A549 (cell line): Measurements from ENCODE around the gene SSH2. TPM values are rescaled to one million over a fixed set of nuclear protein-coding genes. Genes with fewer than 3 reads are reported as not detected.

Source experiments
- ATAC-seq, 2 experiments: fragments of 200-7000 bp in 1 of 2; fragments of >200 bp in 1 of 2; cut with Nextera tagmentation in 1 of 2; cut with Tn5 transposase in 1 of 2; 3 replicates each; pipeline versions ENCODE4 v1.8.0 to v1.9.1; 2018 to 2020; ENCODE audit warnings: mild to moderate bottlenecking in 1 of 2, moderate library complexity in 1 of 2
- CTCF ChIA-PET: fragments of 300-600 bp; sonication (Branson Sonifier 250); formaldehyde crosslinking; extraction: SDS; loops from one replicate; lab custom pipeline; 2021; ENCODE audit warnings: antibody characterized with exemption, inconsistent platforms; lab: Yijun Ruan, JAX
- POLR2A ChIA-PET: fragments of 350-600 bp; formaldehyde crosslinking; extraction: SDS; loops from one replicate; lab custom pipeline; 2021; ENCODE audit warnings: antibody characterized with exemption, inconsistent platforms; lab: Yijun Ruan, JAX
- DNase-seq, 2 experiments: peaks; one replicate each; pipeline versions ENCODE4 v3.0.0 to v3.0.0-alpha.2; 2011 to 2016; ENCODE audit warnings: low read depth in 1 of 2, low spot score in 1 of 2
- FAIRE-seq: peaks from 2 replicates; lab custom pipeline; 2011; peaks lifted over from hg19 to GRCh38; lab: Jason Lieb, UNC
- H3K27ac ChIP-seq, 2 experiments: fragments of >200 bp; sonication (Bioruptor Twin); formaldehyde crosslinking; 3 replicates each; pipeline ENCODE4 v1.5.1; 2016 to 2017
- H3K4me1 ChIP-seq: fragments of >200 bp; sonication (Bioruptor Twin); formaldehyde crosslinking; 3 replicates; pipeline ENCODE4 v1.6.1; 2016
- H3K4me2 ChIP-seq: fragments of >200 bp; sonication (Bioruptor Twin); formaldehyde crosslinking; 3 replicates; pipeline ENCODE4 v1.6.1; 2016
- H3K4me3 ChIP-seq: fragments of >200 bp; sonication (Bioruptor Twin); formaldehyde crosslinking; 3 replicates; pipeline ENCODE4 v1.5.1; 2016
- H3K9me3 ChIP-seq: fragments of >200 bp; sonication (Bioruptor Twin); formaldehyde crosslinking; 3 replicates; pipeline ENCODE4 v1.6.1; 2016
- ATOH8 ChIP-seq: fragments of 250-450 bp; sonication (Bioruptor Pico); IDR thresholded peaks from 2 replicates; pipeline ENCODE4 v1.5.0; 2020; ENCODE audit warnings: low read depth, mild to moderate bottlenecking, moderate library complexity
- CEBPB ChIP-seq, 2 experiments: fragments of >200 bp in 1 of 2; sonication (Bioruptor Twin) in 1 of 2; formaldehyde crosslinking in 1 of 2; IDR thresholded peaks; 2 replicates each; pipeline ENCODE4 v1.6.1; 2012 to 2016
- EHF ChIP-seq: fragments of 250-450 bp; sonication (Bioruptor Pico); IDR thresholded peaks from 2 replicates; pipeline ENCODE4 v1.5.0; 2020; ENCODE audit warnings: mild to moderate bottlenecking
- ESRRA ChIP-seq: fragments of 150-350 bp; IDR thresholded peaks from 2 replicates; pipeline ENCODE4 v1.6.1; 2014; ENCODE audit warnings: mild to moderate bottlenecking, low read length, borderline replicate concordance
- GATA3 ChIP-seq: IDR thresholded peaks from 2 replicates; pipeline ENCODE4 v1.6.1; 2012; ENCODE audit warnings: borderline replicate concordance
- HEYL ChIP-seq: fragments of 250-450 bp; sonication (Bioruptor Pico); IDR thresholded peaks from 2 replicates; pipeline ENCODE4 v1.8.0; 2021; ENCODE audit warnings: mild to moderate bottlenecking, moderate library complexity
- HOXA7 ChIP-seq: fragments of 250-450 bp; sonication (Bioruptor Pico); IDR thresholded peaks from 2 replicates; pipeline ENCODE4 v1.5.0; 2020; ENCODE audit warnings: mild to moderate bottlenecking, moderate library complexity
- JUN ChIP-seq, 2 experiments: fragments of >200 bp; sonication (Bioruptor Twin); formaldehyde crosslinking; IDR thresholded peaks; 2 replicates in 1 of 2; 3 replicates in 1 of 2; pipeline ENCODE4 v1.6.1; 2016 to 2017
- KDM1A ChIP-seq: fragments of 200-600 bp; sonication (generic); IDR thresholded peaks from 2 replicates; pipeline ENCODE4 v1.6.1; 2016; ENCODE audit warnings: low read depth, mild to moderate bottlenecking
- MAFK ChIP-seq: fragments of 450-650 bp; IDR thresholded peaks from 2 replicates; pipeline ENCODE4 v1.6.1; 2014; ENCODE audit not compliant: partially characterized antibody
- MAX ChIP-seq: IDR thresholded peaks from 2 replicates; pipeline ENCODE4 v1.6.1; 2012
- PHF8 ChIP-seq: fragments of 200-600 bp; sonication (generic); IDR thresholded peaks from 2 replicates; pipeline ENCODE4 v1.6.1; 2016; ENCODE audit warnings: low read depth, mild to moderate bottlenecking, antibody characterized with exemption, moderate library complexity, borderline replicate concordance
- POLR2A ChIP-seq: IDR thresholded peaks from 2 replicates; pipeline ENCODE4 v1.6.1; 2012; ENCODE audit warnings: mild to moderate bottlenecking, low read length
- POLR2AphosphoS2 ChIP-seq: conservative IDR thresholded peaks from 2 replicates; pipeline ENCODE4 v1.6.1; 2012; ENCODE audit warnings: low read length, improper control_type of control experiment, inconsistent platforms
- RAD21 ChIP-seq, 2 experiments: fragments of >200 bp in 1 of 2; sonication (Bioruptor Twin) in 1 of 2; formaldehyde crosslinking in 1 of 2; IDR thresholded peaks in 1 of 2; conservative IDR thresholded peaks in 1 of 2; 2 replicates in 1 of 2; 3 replicates in 1 of 2; pipeline ENCODE4 v1.6.1; 2012 to 2018; ENCODE audit warnings: inconsistent platforms in 1 of 2
- RCOR1 ChIP-seq: fragments of 150-350 bp; IDR thresholded peaks from 2 replicates; pipeline ENCODE4 v1.6.1; 2014; ENCODE audit warnings: antibody characterized with exemption, low read length, low read depth
- RNF2 ChIP-seq: fragments of 200-600 bp; sonication (generic); IDR thresholded peaks from 2 replicates; pipeline ENCODE4 v1.6.1; 2016; ENCODE audit warnings: low read depth, mild to moderate bottlenecking, antibody characterized with exemption, moderate library complexity, borderline replicate concordance
- SMC3 ChIP-seq: fragments of >200 bp; sonication (Bioruptor Twin); formaldehyde crosslinking; IDR thresholded peaks from 3 replicates; pipeline ENCODE4 v1.6.1; 2018; ENCODE audit warnings: inconsistent platforms
- ZC3H11A ChIP-seq: fragments of 450-650 bp; IDR thresholded peaks from 2 replicates; pipeline ENCODE4 v1.6.1; 2014; ENCODE audit warnings: antibody characterized with exemption, mild to moderate bottlenecking
- ZSCAN20 ChIP-seq: fragments of 250-450 bp; sonication (Bioruptor Pico); IDR thresholded peaks from 2 replicates; pipeline ENCODE4 v1.8.0; 2022; ENCODE audit warnings: mild to moderate bottlenecking, moderate library complexity
- WGBS: methylation state at CpG from one replicate; pipeline ENCODE4 v1.1.6; 2017; ENCODE audit errors: missing lambda C conversion rate; 5-methylcytosine and 5-hydroxymethylcytosine counted together
- polyA plus RNA-seq, 4 experiments: library from polyadenylated mRNA; depleted of rRNA in 3 of 4; stranded (reverse); fragments of >200 nt; fragmentation: RNase III in 1 of 4; extraction: RNeasy Plus Mini Kit Qiagen cat#74134 plus additional on column Dnase treatment in 1 of 4; gene quantifications; 2 replicates in 3 of 4; 3 replicates in 1 of 4; pipeline ENCODE4 v1.2.3, GENCODE V29; 2011 to 2017
- TF ChIP-seq, protein P1 (sequence below): IDR thresholded peaks from 2 replicates; pipeline ENCODE4 v1.6.1; 2012; ENCODE audit warnings: low read depth, borderline replicate concordance

SSH2 gene
- polyA plus RNA-seq, 2 of the 4 experiments (the other 2 are of a cell fraction) = 20.7 to 24.5 TPM

DNA sequence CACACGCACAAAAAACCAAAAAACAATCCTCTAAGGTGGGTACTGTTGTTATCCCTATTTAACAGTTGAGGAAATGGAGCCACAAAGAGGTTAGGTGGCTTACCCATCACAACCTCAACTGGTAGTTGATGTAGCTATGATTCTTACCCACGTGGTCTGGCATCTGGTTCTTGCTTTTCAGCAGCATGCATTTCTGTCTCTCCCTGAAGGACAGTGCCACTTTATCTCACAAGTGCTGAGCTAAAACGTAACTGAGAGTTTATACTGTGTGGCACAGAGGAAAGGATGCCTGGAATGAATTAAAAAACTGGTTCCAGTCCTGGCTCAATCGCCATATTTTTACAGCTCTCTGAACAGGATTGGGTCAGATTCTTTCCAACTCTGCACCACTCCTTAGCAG, 305.4 kb downstream of the SSH2 start:
- H3K27ac ChIP-seq = no peak overlapping the region
- no peak for TF ChIP-seq SMC3
- TF ChIP-seq ESRRA = no peak
- no peak for TF ChIP-seq MAFK
- TF ChIP-seq JUN (IDR thresholded peaks at IDR 0.05) = no peak
- TF ChIP-seq, all 56 proteins: peak for 0
- ChIA-PET POLR2A (interaction anchor here (1.0 to 1.1 kb wide), 2 partner anchors 11 to 15 kb away, joined by 3 to 4 read pairs; no protein-coding TSS in a partner anchor), CTCF (interaction anchor here (1.0 to 23.2 kb wide), 13 partner anchors 8 to 469 kb away, joined by 3 to 447 read pairs (median 5); partner anchors contain the start of genes ABHD15 and TP53I13)
- Histone ChIP-seq H3K4me2 (no peak overlapping the region), H3K9me3 (no peaks in the 10 kb centered on the region), H3K4me1 (peaks cover 23% of the 10 kb centered on the region), H3K4me3 (no peak overlapping the region)
- DNase-seq = no peak
- no peak for ATAC-seq
- FAIRE-seq = no peak
- WGBS = 89% methylated on average over 4 of the region's 4 CpGs

- Histone ChIP-seq H3K4me2 (peak overlapping the region; percentile 89), H3K9me3 (no peaks in the 10 kb centered on the region), H3K4me3 (peak overlapping the region; percentile 61; the same call in 1 of the 3 replicates), H3K4me1 (peaks cover 34% of the 10 kb centered on the region), H3K27ac (0 out of 6 replicates have a peak overlapping the region, but pooled peaks of 1 of the 2 experiments have one; percentile 83)
- WGBS = 70% methylated on average over 4 of the region's 4 CpGs
- FAIRE-seq (no peak), DNase-seq (no peak), ATAC-seq (no peak)
- TF ChIP-seq ZC3H11A = no peak
- TF ChIP-seq PHF8 = no peak
- no peak for TF ChIP-seq HOXA7 (CRISPR knock-in tag)
- TF ChIP-seq HEYL (CRISPR knock-in tag) = no peak
- POLR2A ChIA-PET = interaction anchor here (1.0 kb wide), 1 partner anchor 32 kb away, joined by 4 read pairs; no protein-coding TSS in a partner anchor
- CTCF ChIA-PET = interaction anchor here (0.7 to 23.2 kb wide), 8 partner anchors 10 to 470 kb away, joined by 3 to 447 read pairs (median 5); partner anchors contain the start of genes ABHD15, SSH2 and TP53I13
These were observed 306.8 kb downstream of the SSH2 start for GRCh38 chr17:29623283-29623647.

- Histone ChIP-seq H3K27ac (peak within 1 kb of the TSS; percentile 56 to 83), H3K9me3 (no peaks in the 10 kb centered on the region), H3K4me3 (peak within 1 kb of the TSS; percentile 61), H3K4me2 (peak within 1 kb of the TSS; percentile 89), H3K4me1 (peaks cover 38% of the 10 kb centered on the region)
- DNase-seq (peak; percentile 50 to 75), FAIRE-seq (no peak), ATAC-seq (peak; percentile 43 to 68)
- 39% methylated on average over 25 of the region's 77 CpGs for WGBS
- POLR2A ChIA-PET = interaction anchor here (0.5 to 1.0 kb wide), 2 partner anchors 31 to 227 kb away, joined by 3 to 4 read pairs; no protein-coding TSS in a partner anchor
- CTCF ChIA-PET = interaction anchor here (1.0 to 23.2 kb wide), 10 partner anchors 9 to 471 kb away, joined by 3 to 447 read pairs (median 17); partner anchors contain the start of genes ABHD15, ANKRD13B, SSH2 and TP53I13
- TF ChIP-seq KDM1A (no peak), MAX (peak; percentile 42), POLR2A (peak; percentile 39), RCOR1 (no peak), SMC3 (peak; percentile 22; the same call in 1 of the 3 replicates)
- TF ChIP-seq, protein P1, sequence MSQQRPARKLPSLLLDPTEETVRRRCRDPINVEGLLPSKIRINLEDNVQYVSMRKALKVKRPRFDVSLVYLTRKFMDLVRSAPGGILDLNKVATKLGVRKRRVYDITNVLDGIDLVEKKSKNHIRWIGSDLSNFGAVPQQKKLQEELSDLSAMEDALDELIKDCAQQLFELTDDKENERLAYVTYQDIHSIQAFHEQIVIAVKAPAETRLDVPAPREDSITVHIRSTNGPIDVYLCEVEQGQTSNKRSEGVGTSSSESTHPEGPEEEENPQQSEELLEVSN = peak; percentile 53; the same call in 1 of the 2 replicates
These were observed 307.4 kb downstream of the SSH2 start, which contains the start of gene CORO6 for GRCh38 chr17:29622337-29623282. Gene CORO6, minus strand, starts transcription at chr17:29622912. Its CDS starts 1,491 bp downstream, at chr17:29621421.

- TF ChIP-seq PHF8 (no peak), RNF2 (no peak), ZSCAN20 (CRISPR knock-in tag) (no peak), CEBPB (IDR thresholded peaks at IDR 0.05) (no peak), EHF (CRISPR knock-in tag) (no peak), ATOH8 (CRISPR knock-in tag) (no peak), POLR2AphosphoS2 (no peak), RAD21 (conservative IDR thresholded peaks at IDR 0.05 in 1 of 2, IDR thresholded peaks at IDR 0.05 in 1 of 2) (no peak), GATA3 (no peak)
- DNase-seq (no peak), FAIRE-seq (no peak), ATAC-seq (peak in 1 of 2 experiments; percentile 6; a peak in 2 of 6 replicates)
- Histone ChIP-seq H3K4me3 (peak overlapping the region; percentile 61), H3K4me1 (peaks cover 43% of the 10 kb centered on the region), H3K9me3 (no peaks in the 10 kb centered on the region), H3K27ac (peak overlapping the region; percentile 56 to 83; a peak in 4 of 6 replicates), H3K4me2 (peak overlapping the region; percentile 89)
- WGBS = 78% methylated on average over 7 of the region's 8 CpGs
- POLR2A ChIA-PET = no interaction called here
- CTCF ChIA-PET = interaction anchor here (0.8 to 23.2 kb wide), 10 partner anchors 8 to 472 kb away, joined by 3 to 447 read pairs (median 18); partner anchors contain the start of genes ABHD15, ANKRD13B, SSH2 and TP53I13
These were observed 308.3 kb downstream of the SSH2 start for GRCh38 chr17:29621751-29622194.
